ENCODE measurements around the gene CPSF4L.

The CPSF4L gene

DNA sequence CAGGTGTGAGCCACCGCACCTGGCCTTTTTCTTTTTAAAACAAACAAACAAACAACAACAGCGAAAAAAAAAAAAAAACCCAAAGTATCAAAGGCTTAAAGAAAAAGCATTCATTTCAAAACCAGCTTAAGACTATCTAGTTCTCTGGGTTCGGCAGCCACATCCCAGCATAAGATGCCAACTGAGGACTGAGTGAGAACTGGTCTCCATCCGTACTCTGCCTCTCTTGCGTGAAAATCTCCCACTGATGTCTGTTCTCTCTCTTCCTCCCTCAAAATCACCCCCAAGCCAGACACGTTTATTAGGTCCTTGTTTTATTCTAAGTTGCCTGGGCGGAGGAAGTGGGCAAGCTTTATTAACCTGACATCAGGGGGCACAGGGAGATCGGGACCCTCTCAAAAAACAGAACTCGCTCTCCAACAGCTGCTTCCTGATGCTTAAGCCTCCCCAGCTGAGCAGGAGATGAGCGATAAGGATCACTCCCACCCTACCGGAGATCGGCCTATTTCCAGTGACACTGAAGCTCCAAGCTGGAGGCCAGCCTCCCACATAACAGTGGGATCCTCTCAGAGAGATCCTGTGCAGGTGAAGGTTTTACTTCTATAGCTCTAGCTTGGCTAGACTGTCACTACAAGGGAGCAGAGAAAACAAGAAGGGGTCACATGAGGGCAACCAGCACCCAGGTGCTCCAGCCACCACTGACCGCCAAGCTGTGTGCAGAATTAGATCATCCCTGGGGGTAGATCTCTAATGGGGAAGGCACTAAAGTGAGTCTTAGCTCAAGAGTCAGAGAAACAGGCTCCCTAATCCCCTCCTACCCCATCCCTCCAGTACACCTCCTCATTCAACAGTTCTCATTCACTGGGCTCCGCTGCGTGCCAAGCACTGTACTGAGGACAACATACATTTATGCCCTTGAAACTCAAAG lies 36.5 kb upstream of the CPSF4L start:
- DNase-seq (ENCODE audit: low read depth): no peak
- no peak overlapping the region for H3K4me3 ChIP-seq (ENCODE audit: low read depth, low read length)
- TF ChIP-seq, protein P1, sequence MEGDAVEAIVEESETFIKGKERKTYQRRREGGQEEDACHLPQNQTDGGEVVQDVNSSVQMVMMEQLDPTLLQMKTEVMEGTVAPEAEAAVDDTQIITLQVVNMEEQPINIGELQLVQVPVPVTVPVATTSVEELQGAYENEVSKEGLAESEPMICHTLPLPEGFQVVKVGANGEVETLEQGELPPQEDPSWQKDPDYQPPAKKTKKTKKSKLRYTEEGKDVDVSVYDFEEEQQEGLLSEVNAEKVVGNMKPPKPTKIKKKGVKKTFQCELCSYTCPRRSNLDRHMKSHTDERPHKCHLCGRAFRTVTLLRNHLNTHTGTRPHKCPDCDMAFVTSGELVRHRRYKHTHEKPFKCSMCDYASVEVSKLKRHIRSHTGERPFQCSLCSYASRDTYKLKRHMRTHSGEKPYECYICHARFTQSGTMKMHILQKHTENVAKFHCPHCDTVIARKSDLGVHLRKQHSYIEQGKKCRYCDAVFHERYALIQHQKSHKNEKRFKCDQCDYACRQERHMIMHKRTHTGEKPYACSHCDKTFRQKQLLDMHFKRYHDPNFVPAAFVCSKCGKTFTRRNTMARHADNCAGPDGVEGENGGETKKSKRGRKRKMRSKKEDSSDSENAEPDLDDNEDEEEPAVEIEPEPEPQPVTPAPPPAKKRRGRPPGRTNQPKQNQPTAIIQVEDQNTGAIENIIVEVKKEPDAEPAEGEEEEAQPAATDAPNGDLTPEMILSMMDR (IDR thresholded peaks at IDR 0.05; ENCODE audit: low read depth, low read length, missing control alignments): no peak
- in situ Hi-C loops (cut with HindIII; ENCODE audit: low sequenced_read_pairs): no loop called here

- H3K4me3 ChIP-seq (ENCODE audit: low read depth, low read length): no peak overlapping the region
- DNase-seq (ENCODE audit: low read depth): no peak
- TF ChIP-seq, protein P1 (IDR thresholded peaks at IDR 0.05; ENCODE audit: low read depth, low read length, missing control alignments): no peak
- in situ Hi-C loops (cut with HindIII; ENCODE audit: low sequenced_read_pairs): no loop called here
These were observed 31.8 kb upstream of the CPSF4L start for GRCh38 chr17:73293480-73293911.

GRCh38 chr17:73293031-73293430 lies 31.4 kb upstream of the CPSF4L start:
- H3K4me3 ChIP-seq (ENCODE audit: low read depth, low read length): no peak overlapping the region
- TF ChIP-seq, protein P1 (IDR thresholded peaks at IDR 0.05; ENCODE audit: low read depth, low read length, missing control alignments): no peak
- no peak for DNase-seq (ENCODE audit: low read depth)
- in situ Hi-C loops (cut with HindIII; ENCODE audit: low sequenced_read_pairs): no loop called here

DNA sequence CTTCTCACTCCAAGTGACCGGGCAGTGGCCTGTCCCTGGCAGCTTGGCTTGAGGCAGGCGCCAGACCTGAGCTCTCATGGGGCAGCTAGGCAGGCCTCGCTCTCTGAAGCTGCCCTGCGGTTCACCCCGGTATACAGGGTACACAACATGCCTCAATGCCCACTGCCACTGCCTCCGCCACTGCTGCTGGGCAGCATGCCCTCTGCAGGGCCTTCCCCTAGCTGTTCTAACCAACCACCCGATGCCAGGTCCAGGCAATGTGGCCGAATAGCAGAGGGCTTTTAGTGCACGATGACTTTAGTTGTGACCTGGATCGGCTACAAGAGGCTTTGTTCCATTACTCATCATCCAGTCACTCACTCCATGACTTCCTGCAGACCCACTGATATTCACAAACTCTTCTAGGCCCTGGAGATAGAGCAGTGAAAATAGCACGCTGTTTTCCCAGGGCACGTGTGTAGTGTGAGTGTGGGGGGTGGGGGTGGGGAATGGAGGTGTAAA lies 30.4 kb upstream of the CPSF4L start:
- DNase-seq (ENCODE audit: low read depth): no peak
- in situ Hi-C loops (cut with HindIII; ENCODE audit: low sequenced_read_pairs): no loop called here

GRCh38 chr17:73291260-73291801 lies 29.7 kb upstream of the CPSF4L start:
- in situ Hi-C loops (cut with HindIII; ENCODE audit: low sequenced_read_pairs): no loop called here
- TF ChIP-seq, protein P1 (IDR thresholded peaks at IDR 0.05; ENCODE audit: low read depth, low read length, missing control alignments): no peak
- peak overlapping the region; percentile 6 for H3K4me3 ChIP-seq (ENCODE audit: low read depth, low read length)
- DNase-seq (ENCODE audit: low read depth): peak; percentile 88

More for the DNA sequence above, 30.4 kb upstream of the CPSF4L start:
- no peak overlapping the region for H3K4me3 ChIP-seq (ENCODE audit: low read depth, low read length)
- TF ChIP-seq, protein P1 (IDR thresholded peaks at IDR 0.05; ENCODE audit: low read depth, low read length, missing control alignments): no peak

DNA sequence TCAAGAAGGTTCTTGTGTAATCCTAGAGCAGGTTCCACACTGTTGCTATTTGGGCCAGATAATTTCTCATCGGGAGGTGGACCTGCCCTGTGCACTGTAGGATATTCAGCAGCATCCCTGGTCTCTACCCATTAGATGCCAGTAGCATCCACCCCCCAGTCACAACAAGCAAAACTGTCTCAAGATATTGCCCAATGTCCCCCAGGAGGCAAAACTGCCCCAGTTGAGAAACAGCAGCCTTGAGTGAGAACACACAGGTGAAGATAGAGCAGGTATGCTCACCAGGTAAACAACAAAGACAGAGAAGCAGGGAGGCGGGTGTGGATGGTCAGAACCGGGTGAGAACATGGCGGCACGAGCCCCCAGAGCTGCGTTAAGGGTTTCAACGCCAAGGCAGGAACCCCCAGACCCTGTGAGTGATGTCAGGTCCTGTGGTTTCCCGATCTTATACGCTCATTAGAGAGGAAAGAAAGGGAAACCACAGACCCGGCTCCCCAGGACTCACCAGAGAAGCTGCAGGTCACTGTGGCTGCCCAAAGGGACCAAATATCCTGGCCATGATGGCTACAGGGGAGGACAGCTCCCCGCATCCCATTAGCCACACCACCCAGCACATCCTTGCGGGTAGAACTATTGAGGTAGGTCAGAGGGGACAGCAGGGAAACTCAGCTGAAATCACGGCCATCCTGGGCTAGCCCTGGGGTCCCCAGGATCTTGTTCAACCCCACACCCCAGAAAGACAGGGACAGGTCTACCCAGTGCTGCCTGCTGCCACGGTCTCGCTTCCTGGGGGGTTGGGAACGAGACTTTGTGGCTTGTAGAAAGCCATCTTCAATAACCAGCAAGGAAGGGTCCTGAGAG lies 28.9 kb upstream of the CPSF4L start:
- H3K4me3 ChIP-seq (ENCODE audit: low read depth, low read length): peak overlapping the region; percentile 1
- DNase-seq (ENCODE audit: low read depth): no peak
- TF ChIP-seq, protein P1 (IDR thresholded peaks at IDR 0.05; ENCODE audit: low read depth, low read length, missing control alignments): no peak
- in situ Hi-C loops (cut with HindIII; ENCODE audit: low sequenced_read_pairs): no loop called here

All from astrocyte of the cerebellum (primary cell).